Small intestine (tissue), 16 donors: ENCODE results near the gene KRT73. TPM values are rescaled to one million over a fixed set of nuclear protein-coding genes. Genes with fewer than 3 reads are reported as not detected.

ENCODE experiments used
- DNase-seq, 2 donors: peaks; one replicate each; pipeline versions ENCODE4 v3.0.0 to v3.0.0-alpha.2; 2013
- FAIRE-seq: peaks from 2 replicates; lab custom pipeline; 2012; peaks lifted over from hg19 to GRCh38; lab: Jason Lieb, UNC
- H3K27ac ChIP-seq, 3 donors: one replicate each; pipeline ENCODE4 v1.5.1; 2013; ENCODE audit warnings: low read length in 2 of 3, mild to moderate bottlenecking in 2 of 3, control low read depth in 1 of 3, inconsistent platforms in 1 of 3, low read depth in 1 of 3, moderate library complexity in 1 of 3
- H3K27me3 ChIP-seq, 3 donors: one replicate each; pipeline ENCODE4 v1.6.1; 2013; ENCODE audit warnings: low read length in 3 of 3, inconsistent platforms in 1 of 3; ENCODE audit not compliant: control insufficient read depth in 3 of 3, insufficient read depth in 3 of 3
- H3K36me3 ChIP-seq, 3 donors: one replicate each; pipeline ENCODE4 v1.6.1; 2013; ENCODE audit warnings: low read length in 3 of 3, inconsistent platforms in 1 of 3, low read depth in 1 of 3, mild to moderate bottlenecking in 1 of 3, moderate library complexity in 1 of 3; ENCODE audit not compliant: control insufficient read depth in 3 of 3, insufficient read depth in 2 of 3
- H3K4me1 ChIP-seq, 3 donors: one replicate each; pipeline ENCODE4 v1.6.1; 2013; ENCODE audit warnings: low read length in 2 of 3, inconsistent platforms in 1 of 3, low read depth in 1 of 3, mild to moderate bottlenecking in 1 of 3, moderate library complexity in 1 of 3; ENCODE audit not compliant: control insufficient read depth in 3 of 3, insufficient read depth in 2 of 3
- H3K4me3 ChIP-seq, 3 donors: one replicate each; pipeline ENCODE4 v1.5.1; 2013; ENCODE audit warnings: low read length in 3 of 3, control low read depth in 1 of 3, inconsistent platforms in 1 of 3, low read depth in 1 of 3, mild to moderate bottlenecking in 1 of 3, moderate library complexity in 1 of 3
- H3K9me3 ChIP-seq, 2 donors: one replicate each; pipeline ENCODE4 v1.6.1; 2013; ENCODE audit warnings: low read depth in 1 of 2, low read length in 1 of 2; ENCODE audit not compliant: control insufficient read depth in 2 of 2, insufficient read depth in 1 of 2
- WGBS, 3 donors: extraction: QIAGEN DNeasy Blood & Tissue Kit; methylation state at CpG; one replicate each; pipeline ENCODE4 v1.1.7; 2013; 5-methylcytosine and 5-hydroxymethylcytosine counted together
- long read RNA-seq, 10 donors: transcript quantifications; one replicate each; lab custom pipeline, GENCODE V29; 2026
- polyA plus RNA-seq, 4 donors: library from polyadenylated mRNA; stranded (reverse) in 3 of 4; unstranded in 1 of 4; fragments of 200-250 nt in 3 of 4; fragments of 120-200 nt in 1 of 4; gene quantifications; one replicate each; pipeline versions ENCODE4 v1.2.1 to v1.2.3, GENCODE V29; 2013
- donor health status: healthy with polysubstance abuse.
- donor health status: control.
- donor health status: control.
- donor health status: Bipolar disorder and iron deficiency.
- donor health status: healthy.

The KRT73 gene
- polyA plus RNA-seq: 1 to 10 TPM in 2 of 4 donors, under 1 TPM in 1, not detected in 1; 0.84 to 2.2 (median 1.4) TPM
- long read RNA-seq, donor 1: 0 reads
- long read RNA-seq, donor 2: 0 reads
- long read RNA-seq, donor 3: 0 reads
- long read RNA-seq, donor 4: 0 reads
- long read RNA-seq, donor 5: 0 reads
- long read RNA-seq, donor 6: 0 reads
- long read RNA-seq, donor 7: 0 reads
- long read RNA-seq, donor 8: 0 reads
- long read RNA-seq, donor 9: 0 reads
- long read RNA-seq, donor 10: 0 reads

DNA sequence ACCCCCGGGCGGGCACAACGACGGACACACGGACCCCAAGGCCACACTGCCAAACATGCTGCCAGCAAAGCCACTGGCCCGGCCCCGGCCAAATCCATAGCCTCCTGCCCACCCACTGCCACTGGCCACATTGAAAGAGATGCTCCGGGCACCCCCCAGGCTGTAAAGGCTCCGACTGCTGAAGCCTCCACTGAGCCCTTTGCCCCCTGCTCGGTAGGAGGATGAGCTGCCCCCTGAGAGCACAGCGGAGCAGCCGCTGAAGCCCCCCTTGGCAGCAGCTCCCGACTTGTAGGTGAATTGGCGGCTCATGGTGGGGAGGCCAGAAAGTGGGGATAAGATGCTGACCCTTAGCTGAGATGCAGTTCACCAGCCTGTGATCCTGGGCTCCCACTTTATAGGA lies at the start of gene KRT73:
Gene KRT73, minus strand, starts transcription at position 344 of the 400 bp plus-strand sequence. Its CDS starts 35 bp downstream, at position 309.
- WGBS, 3 donors: 86 to 92% (median 89%) methylated on average over 14 of the region's 14 CpGs
- FAIRE-seq (no peak), DNase-seq (no peak)
- Histone ChIP-seq H3K27me3 (peaks cover 0 to 13% (median 0%) of the 10 kb centered on the region in 3 donors), H3K4me3 (no peak within 1 kb of the TSS), H3K27ac (no peak within 1 kb of the TSS), H3K36me3 (no peaks in the 10 kb centered on the region), H3K9me3 (no peaks in the 10 kb centered on the region), H3K4me1 (peaks cover 0 to 3% (median 0%) of the 10 kb centered on the region in 3 donors)

DNA sequence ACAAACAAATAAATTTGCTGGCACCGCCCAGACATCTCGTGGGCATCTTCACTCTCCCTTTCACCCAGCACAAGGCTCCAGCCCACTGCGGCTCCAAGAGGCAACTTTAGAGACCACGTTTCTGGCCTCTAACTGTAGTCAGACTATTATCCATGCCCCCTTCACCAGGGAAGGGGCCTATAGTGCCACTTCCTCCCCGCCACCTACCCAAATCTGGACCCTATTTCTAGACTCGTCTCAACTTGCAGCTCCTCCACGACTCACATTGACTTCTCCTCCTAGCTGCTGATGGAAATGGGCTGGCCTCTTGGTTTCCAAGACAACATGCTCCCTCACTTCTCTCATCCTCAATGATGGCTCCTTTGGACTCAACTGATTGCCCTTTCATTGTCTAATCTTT lies 49.6 kb upstream of the KRT73 start:
- H3K9me3 ChIP-seq: no peaks in the 10 kb centered on the region
- no peak overlapping the region for H3K27ac ChIP-seq
- H3K36me3 ChIP-seq: no peaks in the 10 kb centered on the region
- peaks cover 0 to 9% (median 2%) of the 10 kb centered on the region in 3 donors for H3K4me1 ChIP-seq
- WGBS, 3 donors: 77 to 82% (median 80%) methylated on average over 7 of the region's 7 CpGs
- FAIRE-seq (no peak), DNase-seq (no peak)
- H3K27me3 ChIP-seq: peaks cover 0 to 3% (median 0%) of the 10 kb centered on the region in 3 donors
- no peak overlapping the region for H3K4me3 ChIP-seq

DNA sequence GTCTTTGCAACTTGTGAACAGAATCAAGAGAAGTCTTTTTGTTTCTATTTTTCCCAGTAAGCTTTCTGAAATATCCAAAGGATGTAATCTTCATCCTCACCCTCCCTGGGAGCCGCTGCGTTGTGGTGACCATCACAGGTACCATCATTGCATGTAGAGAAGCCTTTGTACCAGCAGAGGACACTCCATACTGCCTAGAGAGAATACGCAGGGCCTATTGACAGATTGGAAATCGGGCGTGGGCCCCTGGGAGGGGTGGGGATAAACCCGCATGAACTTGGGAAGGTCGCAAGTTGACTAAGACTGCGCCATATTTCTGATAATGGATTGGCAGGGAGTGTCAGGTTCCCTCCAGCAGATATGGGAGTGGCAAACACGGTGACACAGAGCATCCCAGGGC lies 49.1 kb upstream of the KRT73 start:
- Histone ChIP-seq H3K9me3 (no peaks in the 10 kb centered on the region), H3K27ac (no peak overlapping the region), H3K4me3 (no peak overlapping the region), H3K36me3 (no peaks in the 10 kb centered on the region), H3K4me1 (peaks cover 0 to 13% (median 2%) of the 10 kb centered on the region in 3 donors), H3K27me3 (peaks cover 0 to 3% (median 0%) of the 10 kb centered on the region in 3 donors)
- 42 to 55% (median 49%) methylated on average over 9 of the region's 9 CpGs for WGBS, 3 donors
- DNase-seq (no peak), FAIRE-seq (no peak)

DNA sequence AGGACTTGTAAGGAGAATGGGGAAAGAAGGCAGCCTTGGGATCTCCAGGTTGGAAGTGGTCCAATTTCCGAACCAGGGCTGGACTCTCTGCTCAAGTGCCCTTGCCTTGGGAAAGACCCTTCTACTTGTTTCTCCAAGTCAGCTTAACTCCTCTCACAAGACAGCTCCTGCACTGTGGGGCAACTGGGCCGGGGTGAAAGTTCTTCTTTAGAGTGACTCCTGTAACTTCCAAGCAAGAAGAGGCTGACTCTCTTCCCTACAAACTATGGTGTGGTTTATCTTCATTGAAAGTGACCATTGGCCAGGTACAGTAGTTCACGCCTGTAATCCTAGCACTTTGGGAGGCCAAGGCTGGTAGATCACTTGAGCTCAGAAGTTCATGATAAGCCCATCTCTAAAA lies 48.1 kb upstream of the KRT73 start:
- H3K36me3 ChIP-seq: no peaks in the 10 kb centered on the region
- peak overlapping the region in 1 of 3 donors; percentile 57 for H3K27ac ChIP-seq
- peaks cover 0 to 23% (median 2%) of the 10 kb centered on the region in 3 donors for H3K4me1 ChIP-seq
- DNase-seq (peak; percentile 64 to 65), FAIRE-seq (no peak)
- H3K27me3 ChIP-seq: peaks cover 0 to 3% (median 0%) of the 10 kb centered on the region in 3 donors
- WGBS, 3 donors: 51 to 72% (median 55%) methylated on average over 3 of the region's 3 CpGs
- H3K4me3 ChIP-seq: no peak overlapping the region
- no peaks in the 10 kb centered on the region for H3K9me3 ChIP-seq

DNA sequence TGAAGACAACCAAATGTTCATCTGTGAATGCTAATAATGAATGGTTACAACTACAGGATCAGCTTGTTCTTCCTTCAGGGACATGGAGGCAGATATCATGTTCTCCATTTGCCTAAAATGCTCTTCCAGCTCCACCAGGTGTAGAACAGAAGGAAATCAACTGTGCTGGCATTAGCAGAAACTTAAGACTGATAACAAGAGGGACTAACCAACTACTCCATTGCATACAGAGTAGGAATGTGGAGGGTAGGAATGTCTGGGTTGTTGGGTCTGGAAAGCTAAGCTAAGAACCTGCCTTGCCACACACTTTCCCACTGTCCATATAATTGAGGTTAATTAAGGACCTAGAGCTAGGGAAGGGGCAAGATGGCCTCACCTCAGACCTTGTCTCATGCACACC lies 45.1 kb upstream of the KRT73 start:
- Histone ChIP-seq H3K9me3 (no peaks in the 10 kb centered on the region), H3K4me3 (no peak overlapping the region), H3K36me3 (no peaks in the 10 kb centered on the region), H3K27ac (no peak overlapping the region), H3K4me1 (peaks cover 0 to 23% (median 7%) of the 10 kb centered on the region in 3 donors), H3K27me3 (peaks cover 0 to 3% (median 0%) of the 10 kb centered on the region in 3 donors)
- no peak for FAIRE-seq
- DNase-seq: no peak

DNA sequence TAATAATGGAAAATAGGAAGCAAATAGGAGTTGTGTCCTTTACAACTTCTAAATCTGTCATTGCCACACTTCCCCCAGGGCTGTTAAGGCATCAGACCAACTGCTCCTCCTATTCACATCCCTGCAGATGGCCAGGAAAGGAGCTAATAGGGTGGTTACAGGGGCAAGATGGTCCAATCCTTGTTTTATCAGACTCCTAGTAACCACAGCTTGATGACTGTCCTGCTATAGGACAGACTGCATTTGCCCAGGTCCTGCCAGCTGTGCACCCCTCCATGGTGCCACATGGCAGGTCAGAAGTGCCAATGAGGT lies 44.5 kb upstream of the KRT73 start:
- Histone ChIP-seq H3K36me3 (no peaks in the 10 kb centered on the region), H3K9me3 (no peaks in the 10 kb centered on the region), H3K27me3 (peaks cover 0 to 3% (median 0%) of the 10 kb centered on the region in 3 donors), H3K27ac (peak overlapping the region in 1 of 3 donors; percentile 57), H3K4me3 (no peak overlapping the region), H3K4me1 (peaks cover 0 to 23% (median 10%) of the 10 kb centered on the region in 3 donors)
- FAIRE-seq (no peak), DNase-seq (no peak)

DNA sequence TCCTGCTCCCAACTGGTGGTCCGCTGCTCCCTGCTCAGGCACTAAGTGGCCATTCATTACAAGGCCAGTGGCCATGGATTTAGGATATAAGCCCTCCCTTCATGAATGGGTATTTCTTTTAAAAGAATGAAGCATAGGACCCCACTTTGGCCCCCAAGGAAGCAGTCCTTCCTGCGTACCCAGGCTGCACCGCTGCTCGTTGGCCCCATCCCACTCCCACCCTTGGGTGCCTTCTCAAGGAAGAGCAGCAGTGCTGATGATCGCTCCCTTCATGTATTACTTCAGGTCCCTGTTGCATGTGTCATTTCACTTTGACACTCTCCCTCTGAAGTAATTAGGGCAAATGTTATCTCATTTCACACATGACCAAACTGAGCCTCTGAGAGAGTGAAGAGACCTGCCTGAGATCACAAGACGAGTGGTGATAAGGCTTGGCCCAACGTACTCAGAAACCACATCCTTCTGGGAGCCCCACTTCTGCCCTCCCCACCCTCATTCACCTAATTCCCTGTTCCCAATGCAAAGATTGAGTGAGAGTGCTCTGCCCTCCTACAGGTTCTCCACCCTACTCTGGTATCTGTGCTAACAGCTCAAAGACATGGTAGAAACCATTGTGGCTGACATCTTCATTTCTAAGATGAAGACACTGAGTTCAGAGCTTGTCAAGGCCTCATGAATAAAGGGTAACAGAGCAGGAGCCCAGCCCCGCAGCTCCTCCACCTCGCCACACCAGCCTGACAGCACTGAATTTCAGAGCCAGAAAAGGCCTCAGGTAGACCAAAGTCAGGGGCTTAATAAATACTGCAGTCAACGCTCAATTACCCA lies 43.9 kb upstream of the KRT73 start:
- Histone ChIP-seq H3K27ac (peak overlapping the region in 1 of 3 donors; percentile 57), H3K4me3 (no peak overlapping the region), H3K36me3 (no peaks in the 10 kb centered on the region), H3K27me3 (no peaks in the 10 kb centered on the region), H3K4me1 (peaks cover 0 to 29% (median 10%) of the 10 kb centered on the region in 3 donors), H3K9me3 (no peaks in the 10 kb centered on the region)
- WGBS, 3 donors: 66 to 77% (median 76%) methylated on average over 10 of the region's 10 CpGs
- peak in 1 of 2 donors; percentile 65 for DNase-seq
- FAIRE-seq: no peak

DNA sequence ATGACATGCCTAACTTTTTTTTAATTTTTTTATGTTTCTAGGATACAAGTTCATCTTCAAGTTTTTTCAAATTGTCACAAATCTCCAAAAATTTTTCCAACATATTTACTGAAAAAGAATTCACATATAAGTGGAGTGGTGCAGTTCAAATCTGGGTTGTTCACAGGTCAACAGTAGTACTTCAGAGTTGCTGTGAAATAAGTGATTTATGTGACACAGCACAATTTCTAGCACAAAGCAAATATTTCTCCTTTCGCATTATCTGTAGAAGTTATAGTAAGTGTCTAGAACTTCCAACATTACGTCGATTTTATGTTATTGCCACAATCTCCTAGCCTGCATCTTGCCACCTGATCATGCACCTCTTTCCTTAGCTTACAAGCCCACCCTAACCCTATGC lies 43.3 kb upstream of the KRT73 start:
- H3K4me3 ChIP-seq: no peak overlapping the region
- H3K27ac ChIP-seq: no peak overlapping the region
- H3K27me3 ChIP-seq: no peaks in the 10 kb centered on the region
- DNase-seq (no peak), FAIRE-seq (no peak)
- H3K4me1 ChIP-seq: peaks cover 0 to 34% (median 11%) of the 10 kb centered on the region in 3 donors
- no peaks in the 10 kb centered on the region for H3K36me3 ChIP-seq
- 93 to 100% (median 96%) methylated on average over 3 of the region's 3 CpGs for WGBS, 3 donors
- no peaks in the 10 kb centered on the region for H3K9me3 ChIP-seq
